Activated CD4-positive, CD25-positive, alpha-beta regulatory T cell (primary cell): ENCODE data around the gene ADCY3.

Experiments
- DNase-seq, 4 experiments: peaks; one replicate each; lab custom pipeline; 2025; lab: John Stamatoyannopoulos, UW

ADCY3 gene

DNA sequence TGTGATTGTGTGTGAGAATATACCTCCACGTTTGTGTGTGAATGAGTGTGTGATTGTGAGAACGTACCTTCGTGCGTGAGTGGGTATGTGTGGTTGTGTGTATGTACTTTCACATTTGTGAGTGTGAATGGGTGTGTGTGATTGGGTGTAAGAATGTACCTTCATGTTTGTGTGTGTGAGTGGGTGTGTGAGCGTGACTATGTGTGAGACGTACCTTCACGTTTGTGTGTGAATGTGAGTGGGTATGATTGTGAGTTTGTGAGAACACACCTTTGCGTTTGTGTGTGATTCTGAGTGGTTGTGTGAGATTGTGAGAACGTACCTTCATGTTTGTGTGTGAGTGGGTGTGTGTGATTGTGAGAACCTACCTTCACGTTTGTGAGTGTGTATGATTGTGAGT is 5.8 kb upstream of the ADCY3 start:
- DNase-seq: no peak

DNA sequence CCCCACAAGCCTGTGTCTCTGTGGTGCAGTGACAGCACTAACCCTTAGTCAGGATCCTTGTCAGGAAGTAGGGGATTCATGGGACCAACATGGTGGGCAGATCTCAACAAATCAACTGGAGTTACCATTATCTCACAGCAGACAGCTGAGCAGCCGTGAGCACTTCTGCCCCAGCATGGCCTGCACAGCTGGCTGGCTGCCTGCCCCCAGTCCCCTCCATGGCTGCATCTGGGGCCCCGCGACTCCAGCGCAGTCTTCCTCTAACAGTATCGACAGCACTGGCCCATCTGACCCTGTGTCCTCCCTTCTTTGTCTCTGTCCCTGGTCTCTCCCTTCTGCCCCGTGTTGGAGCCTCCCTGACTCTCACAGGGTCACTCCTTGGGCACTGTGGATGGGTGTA is 4.7 kb upstream of the ADCY3 start:
- no peak for DNase-seq

DNA sequence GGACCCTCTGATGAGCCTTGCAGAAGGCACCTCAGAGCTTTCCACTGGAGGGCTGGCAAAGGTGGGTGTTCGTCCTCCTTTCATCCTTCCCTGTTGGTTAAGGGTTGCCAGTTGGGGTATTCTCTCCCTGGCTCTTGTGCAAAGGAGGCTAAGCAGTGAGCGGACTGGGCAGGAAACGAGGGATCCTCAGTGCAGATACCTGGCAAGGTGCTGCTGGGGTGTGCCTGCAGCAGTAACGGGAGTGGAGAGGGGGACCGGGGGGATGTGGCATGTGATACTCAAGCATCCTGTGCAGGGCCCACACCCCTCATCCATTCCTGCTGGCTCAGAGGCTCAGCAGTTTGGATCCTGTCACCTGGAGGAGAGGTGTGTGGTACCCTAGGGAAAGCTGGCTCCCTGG is 4.2 kb upstream of the ADCY3 start:
- DNase-seq: no peak

DNA sequence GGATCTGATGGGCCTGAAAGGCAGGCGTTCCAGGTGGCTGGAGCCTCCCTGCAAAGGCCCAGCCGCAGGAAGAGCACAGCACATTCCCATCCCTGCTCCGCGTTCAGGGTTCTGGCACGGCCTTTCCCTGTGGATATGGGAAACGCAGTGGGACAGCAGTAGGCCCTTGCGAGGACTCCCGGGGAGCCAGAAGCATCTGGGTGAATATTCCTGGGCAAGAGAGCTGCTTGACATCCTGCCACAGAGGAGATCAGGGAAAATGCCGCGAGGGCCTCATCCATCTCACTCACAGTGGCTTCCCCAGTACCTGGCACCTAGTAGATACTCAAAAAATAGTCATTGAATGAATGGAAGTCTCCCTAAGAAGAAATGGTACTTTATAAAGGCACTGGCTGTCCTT is 3.1 kb upstream of the ADCY3 start:
- DNase-seq: no peak

DNA sequence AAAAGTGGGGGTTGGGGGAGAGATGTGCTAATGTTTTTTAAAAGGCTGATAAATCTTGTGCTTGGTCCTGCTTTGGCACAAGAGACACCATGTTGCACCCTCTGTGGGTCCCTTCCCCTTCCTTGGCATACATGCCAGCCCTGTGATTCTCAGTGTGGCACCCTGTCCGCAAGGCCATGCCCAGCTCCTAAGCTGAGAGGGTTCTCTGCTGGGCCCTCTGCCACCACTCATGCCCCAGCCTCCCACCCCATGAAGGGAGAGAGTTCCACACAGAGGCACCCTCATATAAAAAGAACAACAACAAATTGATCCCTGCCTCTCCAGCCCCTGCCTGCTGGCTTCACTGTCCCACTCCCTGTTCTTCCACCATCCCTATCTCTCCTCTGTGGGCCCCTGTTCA is 2.5 kb upstream of the ADCY3 start:
- DNase-seq: no peak

DNA sequence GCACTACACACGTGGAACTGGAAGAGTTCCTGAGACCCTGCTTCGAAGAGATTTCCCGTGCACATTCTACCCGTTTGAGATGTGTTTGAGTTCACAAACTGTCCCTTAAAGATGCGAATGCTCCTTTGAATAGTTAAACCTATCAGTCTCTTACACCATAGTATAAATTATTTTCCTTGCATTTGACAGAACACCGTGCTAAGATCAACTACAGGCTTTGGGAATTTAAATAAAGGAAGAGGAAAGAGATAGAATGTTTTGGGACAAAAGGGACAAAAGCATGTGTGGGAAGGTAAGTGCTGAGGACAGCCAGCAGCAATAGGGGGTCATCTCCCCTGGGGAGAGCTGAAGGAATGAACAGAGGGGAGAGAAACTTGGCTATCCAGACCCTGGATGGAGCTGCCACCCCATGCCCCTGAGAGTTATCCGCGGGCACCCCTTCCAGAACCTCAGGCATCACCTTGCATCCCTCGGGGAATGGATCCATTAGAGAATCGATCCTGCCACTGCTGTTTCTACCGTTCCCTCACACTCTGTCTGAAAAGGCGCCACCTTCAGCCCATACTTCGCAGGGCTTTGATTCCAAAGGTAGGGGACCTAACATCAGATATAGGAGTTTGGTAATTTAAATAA is 888 bp upstream of the ADCY3 start:
- DNase-seq: no peak

DNA sequence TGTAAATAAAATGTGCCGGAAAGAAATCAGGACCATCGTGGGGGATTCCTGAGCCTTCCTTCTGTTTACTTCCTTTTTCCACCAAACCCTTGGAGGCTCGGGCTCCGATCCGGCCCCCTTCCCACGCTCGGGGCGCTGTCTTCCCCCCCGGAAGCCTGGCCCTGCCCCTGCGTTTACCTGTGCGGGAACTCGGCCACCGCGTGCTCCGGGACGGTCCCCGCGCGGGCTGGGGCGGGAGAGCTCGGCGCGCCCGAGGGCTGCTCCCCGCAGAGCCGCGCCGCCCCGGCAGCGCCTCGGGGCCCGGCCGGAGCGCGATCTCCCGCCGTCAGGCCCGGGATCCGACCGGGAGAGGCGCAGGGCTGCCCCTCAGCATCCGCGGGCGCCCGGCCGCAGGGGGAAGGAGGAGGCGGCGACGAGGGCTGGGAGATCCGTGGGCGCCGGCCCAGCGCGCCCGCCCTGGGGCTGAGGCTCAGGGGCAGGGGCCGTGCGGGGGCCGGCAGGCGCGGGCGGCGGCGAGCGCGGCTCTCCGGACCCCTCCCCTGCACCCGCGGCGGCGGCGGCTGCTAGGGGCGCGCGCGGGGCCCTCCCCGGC is 435 bp downstream of the ADCY3 start:
- DNase-seq: no peak

DNA sequence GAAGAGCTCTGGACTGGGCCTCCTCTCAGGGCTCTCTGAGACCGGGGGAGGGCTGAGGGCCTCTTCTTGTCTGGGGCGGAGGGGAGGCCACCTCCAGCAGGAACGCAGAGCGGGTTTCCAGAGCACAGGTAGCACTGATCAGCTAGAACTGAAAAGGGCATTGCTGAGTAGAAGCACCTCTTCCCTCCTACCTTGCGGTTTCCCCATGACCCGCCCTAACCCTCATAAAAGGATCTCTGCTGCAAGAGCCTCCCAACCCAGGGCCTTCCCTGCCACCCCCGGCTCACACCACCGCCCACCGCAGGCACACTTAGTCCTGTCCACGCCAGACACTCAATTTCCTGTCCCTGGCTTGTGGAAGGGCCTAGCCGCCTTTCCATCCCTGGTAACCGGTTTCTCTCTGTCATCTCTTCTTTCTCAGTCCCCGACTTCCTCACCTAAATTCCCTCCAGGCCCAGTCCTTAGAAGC is 966 bp downstream of the ADCY3 start:
- no peak for DNase-seq

DNA sequence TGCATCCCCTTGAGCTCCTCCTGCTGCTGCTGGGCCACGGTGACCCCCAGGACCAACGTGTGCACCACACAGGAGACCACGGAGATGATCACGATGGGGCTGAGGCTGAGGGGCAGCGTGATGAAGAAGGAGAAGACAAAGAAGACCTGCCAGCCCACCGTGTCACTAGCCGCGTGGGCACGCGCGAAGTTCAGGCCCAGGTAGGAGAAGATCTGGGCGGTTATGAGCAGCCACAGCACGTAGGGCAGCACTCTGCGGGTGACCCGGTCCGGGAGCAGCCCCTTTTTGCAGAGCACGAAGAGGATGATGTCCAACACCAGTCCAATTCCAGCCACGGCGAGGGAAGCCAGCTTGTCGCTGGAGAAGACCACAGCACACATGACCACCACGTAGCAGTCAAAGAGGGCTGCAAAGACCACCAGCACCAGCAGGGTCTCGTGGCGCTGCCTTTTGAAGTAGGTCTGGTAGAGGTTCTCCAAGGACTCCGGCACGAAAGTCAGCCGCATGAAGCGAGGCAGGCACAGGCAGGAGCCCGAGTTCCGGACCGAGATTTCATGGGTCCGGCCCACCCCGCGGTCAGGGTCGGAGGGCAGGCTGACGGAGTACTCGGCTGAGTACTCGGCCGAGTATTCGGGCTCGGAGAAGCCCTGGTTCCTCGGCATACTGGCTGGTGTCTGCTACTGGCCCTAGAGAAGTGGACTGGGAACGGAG is 1.6 kb downstream of the ADCY3 start:
- no peak for DNase-seq

DNA sequence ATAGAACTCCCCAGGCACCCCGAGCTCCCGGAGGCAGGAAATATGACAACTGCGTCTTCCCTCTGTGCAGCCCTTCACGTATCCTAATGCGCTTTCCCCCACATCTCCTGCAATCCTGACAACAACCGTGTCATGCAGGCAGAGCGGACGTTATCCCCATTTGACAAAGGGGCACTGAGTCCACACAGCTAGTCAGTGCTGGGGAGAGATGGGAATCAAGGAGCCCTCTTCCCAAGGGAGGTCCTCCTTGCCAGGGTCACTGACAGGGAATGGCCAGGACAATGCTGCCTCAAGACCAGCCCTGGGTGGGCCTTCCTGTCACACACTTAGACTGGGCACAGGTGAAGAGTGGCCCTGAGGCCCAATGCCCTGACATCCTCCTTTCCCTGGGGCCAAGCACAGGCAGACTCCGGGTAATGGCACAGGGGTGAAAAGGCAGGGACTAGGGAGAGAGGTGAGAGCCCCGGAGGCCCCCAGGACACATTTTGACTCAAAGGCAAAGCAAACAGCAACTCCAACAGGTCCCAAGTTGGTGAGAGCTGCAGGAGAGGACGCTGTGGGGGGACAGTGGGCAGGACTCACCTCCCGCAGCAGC is 2.2 kb downstream of the ADCY3 start:
- DNase-seq: no peak

DNA sequence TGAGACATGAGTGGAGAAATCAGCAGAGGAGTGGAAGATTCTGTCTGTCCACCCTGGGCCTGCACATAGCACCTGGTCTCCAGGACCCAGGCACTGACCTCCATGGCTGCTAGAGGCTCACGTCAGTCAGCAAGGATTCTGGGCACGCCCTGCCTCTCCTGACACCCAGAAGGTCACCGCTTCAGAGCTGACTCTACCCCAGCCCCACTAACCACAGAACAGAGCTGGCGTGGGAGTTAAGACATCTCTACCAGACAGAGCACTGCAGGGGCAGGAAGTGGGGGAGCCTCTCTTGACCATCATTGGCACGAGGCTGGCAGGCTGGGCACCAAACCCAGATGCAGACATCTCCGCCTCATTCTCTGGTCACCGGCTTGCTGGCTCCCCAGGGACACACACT is 3.0 kb downstream of the ADCY3 start:
- DNase-seq: no peak

DNA sequence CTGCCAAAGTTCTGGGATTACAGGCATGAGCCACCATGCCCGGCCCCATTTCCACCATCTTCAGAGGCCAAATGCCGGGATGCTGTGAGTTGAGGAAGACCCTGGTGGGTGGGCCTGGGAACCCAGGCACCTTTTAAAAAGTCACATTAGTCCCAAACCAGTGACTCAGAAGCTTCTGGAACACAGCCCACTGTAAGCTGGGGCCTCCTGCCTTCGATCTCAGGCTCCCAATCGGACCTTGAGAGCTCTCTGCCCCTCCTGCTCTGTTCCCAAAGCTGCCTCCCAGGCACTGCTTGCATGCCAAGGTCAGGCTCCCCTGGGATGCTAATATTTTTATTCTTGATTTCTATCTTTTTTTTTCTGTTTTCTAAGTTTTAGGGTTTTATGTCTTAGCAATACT is 4.2 kb downstream of the ADCY3 start:
- DNase-seq: no peak

DNA sequence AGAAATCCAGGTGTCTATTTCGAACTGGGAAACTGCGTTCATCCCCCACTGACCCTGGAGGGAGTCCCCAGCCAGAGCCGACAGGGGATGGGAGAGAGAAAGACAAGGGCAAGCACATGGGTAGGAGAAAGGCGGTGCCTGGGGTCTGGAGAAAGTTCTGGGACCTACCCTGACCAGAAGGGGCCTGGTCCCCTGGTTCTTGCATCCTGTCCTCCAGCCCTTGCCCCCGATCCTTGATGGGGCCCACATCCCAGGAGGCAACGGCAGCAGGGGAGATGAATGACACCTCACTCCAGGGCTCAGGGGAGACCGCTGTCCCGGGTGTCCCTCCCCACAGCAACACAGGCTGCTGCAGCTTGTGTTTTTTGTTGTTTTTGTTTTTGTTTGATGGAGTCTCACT is 4.9 kb downstream of the ADCY3 start:
- DNase-seq: no peak

DNA sequence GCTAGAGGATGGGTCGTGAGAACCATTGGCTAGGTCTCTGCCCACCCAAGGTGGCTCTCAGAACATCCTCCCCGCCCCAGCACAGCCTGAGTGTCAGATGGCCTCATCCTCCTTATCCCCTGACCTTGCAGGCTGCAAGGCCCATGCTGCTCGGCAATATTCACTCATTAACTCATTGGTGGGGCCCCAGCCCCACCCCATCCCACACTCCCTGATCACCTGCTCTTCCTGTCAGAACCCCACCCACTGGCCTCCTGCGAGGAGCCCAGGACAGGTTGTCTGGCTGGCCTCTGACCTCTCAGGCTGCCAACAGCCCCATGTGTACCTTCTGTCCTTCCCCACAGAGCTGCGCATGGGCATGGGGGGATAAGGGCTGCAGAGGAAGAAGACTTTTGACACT is 5.3 kb downstream of the ADCY3 start:
- DNase-seq: no peak

DNA sequence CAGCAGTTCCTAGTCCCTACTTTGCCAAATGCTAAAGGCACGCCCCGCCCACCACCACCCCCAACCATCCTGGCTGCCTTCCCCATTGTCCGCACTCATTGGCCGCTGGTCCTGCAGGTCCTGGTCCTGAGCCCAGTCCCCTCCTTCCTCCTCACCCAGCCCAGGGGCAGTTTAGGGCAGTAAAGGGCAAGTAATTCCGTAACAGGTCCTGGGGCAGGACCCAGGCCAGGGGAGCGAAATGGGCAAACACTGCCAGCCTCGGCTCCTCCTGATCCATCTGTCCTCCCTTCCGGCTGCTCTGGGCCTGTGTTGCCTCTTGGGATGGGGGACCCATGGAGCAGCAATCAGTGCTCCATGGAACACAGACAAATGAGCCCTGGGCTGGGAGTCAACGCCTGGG is 6.1 kb downstream of the ADCY3 start:
- no peak for DNase-seq

DNA sequence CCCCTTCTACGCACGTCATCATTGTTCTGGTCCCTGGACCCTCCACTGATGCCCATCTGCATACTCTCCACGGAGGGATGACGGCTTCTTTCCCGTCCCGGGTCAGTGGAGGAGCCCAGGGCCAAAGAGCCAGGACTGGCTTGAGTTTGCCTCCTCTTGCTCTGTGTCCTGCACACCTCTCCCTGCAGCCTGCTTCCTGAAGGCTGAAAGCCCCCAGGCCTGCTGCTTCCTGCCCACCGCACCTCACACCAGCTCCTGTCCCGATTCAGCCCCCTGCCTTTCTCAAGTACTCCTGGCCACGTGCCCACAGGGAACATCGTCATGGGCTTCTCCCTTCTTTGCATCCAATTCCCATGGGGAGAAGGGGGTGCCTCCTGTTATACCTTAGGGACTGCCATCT is 7.1 kb downstream of the ADCY3 start:
- DNase-seq: no peak

DNA sequence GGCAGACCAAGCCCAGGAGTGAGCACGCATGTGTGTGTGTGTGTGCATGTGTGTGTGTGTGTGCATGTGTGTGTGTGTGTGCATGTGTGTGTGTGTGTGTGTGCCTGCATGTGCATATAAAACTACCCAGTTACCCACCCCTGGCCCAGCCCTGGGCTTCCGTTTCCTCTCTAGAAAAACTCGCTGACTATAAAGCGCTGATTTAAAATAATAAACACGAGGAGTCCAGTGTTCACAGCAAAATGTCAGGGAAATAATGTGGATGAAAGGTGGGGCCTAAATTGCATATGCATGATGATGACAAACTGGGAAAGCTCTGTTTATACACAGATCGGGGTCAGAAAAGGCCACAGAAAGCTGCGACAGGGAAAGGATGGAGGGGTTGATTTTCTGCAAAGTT is 7.5 kb downstream of the ADCY3 start:
- no peak for DNase-seq

DNA sequence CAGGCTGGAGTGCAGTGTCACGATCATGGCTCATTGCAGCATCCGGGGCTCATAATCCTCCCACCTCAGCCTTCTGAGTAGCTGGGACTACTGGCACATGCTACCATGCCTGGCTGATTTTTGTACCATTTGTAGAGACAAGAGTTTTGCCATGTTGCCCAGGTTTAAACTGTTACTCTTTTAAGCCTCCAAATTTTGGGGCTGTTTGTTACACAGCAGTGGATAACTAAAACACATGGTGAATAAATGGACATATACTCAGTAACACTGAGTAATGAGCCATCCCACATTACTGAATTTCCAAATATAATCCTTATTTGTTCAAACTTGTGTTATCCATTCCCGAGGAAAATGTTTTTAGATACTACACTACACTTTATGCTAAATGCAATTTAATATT is 9.8 kb downstream of the ADCY3 start:
- no peak for DNase-seq

DNA sequence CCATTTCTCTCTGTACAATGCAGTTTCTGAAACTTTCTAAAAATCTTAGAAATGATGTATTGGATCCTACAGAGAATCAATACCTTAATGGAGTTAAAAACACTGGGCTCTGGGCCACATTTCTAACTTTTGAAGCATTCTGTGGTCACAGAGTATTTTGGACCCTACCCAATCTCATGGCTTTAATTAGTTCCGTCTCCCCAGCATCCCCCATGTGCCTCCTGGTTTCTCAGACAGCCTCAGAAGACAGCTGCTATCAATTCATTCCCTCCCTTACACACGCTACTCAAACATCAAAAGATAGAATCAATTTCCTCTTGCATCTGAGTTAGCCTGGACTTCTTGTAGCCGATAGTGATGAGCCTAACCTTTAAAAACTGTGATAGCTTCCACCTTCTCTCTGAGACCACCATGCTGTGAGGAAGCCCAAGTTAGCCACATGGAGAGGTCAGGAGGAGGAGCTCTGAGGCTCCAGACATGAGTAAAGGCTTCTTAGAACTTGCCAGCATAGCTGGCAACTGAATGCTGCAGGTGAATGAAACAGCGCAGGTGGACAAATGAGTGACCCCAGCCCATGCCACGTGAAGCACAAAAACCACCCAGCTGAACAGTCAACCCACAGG is 10.4 kb downstream of the ADCY3 start:
- no peak for DNase-seq

DNA sequence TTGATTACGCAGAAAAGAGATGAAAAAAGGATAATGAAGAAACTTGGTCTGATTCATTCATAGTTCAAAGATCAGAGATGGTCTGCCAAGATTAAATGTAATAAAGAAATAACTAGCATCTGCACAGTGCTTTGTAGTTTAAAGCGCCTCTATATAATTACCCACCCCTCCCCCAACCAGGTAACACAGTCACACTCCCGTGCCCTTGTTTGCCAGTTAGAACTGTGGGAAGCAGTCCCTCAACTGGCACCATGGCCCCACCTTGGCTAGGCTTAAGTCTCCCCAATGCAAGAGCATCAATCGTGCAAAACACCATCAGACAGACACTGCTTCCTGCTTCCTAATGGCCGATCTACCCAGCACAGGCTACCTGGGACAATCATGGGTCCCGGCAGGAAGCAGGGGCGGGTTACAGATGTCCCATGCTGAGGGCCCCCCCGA is 11.6 kb downstream of the ADCY3 start:
- DNase-seq: no peak

DNA sequence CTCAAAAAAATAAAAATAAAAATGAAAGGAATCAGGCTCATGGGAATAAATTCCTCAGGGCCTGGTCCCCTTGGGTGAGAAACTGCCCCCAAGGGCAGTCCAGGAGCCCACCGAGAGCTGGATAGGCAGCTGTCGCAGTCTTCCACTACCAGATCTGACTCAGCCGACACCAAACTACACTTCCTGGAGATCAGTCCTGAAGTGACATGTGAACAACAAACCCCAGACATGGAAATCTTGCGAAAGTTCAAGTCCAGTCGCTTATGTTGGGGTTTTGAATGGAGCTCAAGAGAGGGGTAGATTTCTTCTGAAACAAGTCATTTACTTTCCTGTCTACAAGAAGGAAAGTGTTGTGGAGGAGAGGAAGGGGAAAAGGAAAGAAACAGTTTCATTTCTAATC is 12.9 kb downstream of the ADCY3 start:
- no peak for DNase-seq

DNA sequence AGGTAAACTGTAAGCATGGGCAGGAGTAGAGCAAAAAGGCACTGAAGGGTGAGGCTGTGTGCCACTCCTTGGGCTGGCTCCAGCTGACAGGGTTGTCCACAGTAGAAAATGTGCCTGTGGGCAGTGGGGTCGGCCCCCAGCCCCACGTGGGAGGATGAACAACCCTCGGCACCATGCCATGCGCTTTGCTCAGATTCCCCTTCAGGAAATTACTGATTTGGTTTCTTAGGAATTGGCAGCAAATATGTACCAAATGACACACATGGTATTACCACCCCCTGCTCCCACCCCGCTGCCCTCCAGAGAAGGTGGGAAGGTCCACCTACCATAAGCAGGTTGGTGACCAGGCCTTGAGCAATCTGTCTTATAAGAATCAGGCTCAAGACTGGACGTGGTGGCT is 13.6 kb downstream of the ADCY3 start:
- no peak for DNase-seq
